Measurements from ENCODE around the gene FGFR3.

Gene FGFR3

DNA sequence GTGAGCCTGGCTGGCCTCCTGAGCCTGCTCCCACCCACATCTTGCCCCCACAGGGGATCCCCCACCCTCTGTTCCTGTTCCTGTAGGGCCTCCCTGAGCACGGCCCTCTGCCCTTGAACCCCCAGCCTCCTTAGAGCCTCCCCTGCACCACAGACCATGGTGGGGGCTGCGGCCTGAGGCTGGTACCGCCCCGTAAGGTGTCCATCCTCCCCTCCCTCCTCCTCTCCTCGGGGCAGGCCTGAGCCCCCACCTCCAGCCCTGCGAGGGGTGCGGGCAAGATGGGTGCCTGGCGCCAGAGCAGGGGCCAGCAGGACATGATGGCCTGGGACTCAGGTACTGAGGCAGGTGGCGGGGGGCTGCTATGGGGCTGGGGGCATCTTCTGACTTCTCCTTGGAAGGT is 28.4 kb upstream of the FGFR3 start:
- TF ChIP-seq, protein P1, sequence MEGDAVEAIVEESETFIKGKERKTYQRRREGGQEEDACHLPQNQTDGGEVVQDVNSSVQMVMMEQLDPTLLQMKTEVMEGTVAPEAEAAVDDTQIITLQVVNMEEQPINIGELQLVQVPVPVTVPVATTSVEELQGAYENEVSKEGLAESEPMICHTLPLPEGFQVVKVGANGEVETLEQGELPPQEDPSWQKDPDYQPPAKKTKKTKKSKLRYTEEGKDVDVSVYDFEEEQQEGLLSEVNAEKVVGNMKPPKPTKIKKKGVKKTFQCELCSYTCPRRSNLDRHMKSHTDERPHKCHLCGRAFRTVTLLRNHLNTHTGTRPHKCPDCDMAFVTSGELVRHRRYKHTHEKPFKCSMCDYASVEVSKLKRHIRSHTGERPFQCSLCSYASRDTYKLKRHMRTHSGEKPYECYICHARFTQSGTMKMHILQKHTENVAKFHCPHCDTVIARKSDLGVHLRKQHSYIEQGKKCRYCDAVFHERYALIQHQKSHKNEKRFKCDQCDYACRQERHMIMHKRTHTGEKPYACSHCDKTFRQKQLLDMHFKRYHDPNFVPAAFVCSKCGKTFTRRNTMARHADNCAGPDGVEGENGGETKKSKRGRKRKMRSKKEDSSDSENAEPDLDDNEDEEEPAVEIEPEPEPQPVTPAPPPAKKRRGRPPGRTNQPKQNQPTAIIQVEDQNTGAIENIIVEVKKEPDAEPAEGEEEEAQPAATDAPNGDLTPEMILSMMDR (conservative IDR thresholded peaks at IDR 0.05; ENCODE audit: low read depth, low read length): no peak
- no peak for DNase-seq (ENCODE audit: low read depth)
- no peak overlapping the region for H3K4me3 ChIP-seq (ENCODE audit: low read depth, low read length)

- DNase-seq (ENCODE audit: low read depth): no peak
- H3K4me3 ChIP-seq (ENCODE audit: low read depth, low read length): no peak overlapping the region
- TF ChIP-seq, protein P1 (conservative IDR thresholded peaks at IDR 0.05; ENCODE audit: low read depth, low read length): no peak
Observed at GRCh38 chr4:1765409-1766072, 27.6 kb upstream of the FGFR3 start.

DNA sequence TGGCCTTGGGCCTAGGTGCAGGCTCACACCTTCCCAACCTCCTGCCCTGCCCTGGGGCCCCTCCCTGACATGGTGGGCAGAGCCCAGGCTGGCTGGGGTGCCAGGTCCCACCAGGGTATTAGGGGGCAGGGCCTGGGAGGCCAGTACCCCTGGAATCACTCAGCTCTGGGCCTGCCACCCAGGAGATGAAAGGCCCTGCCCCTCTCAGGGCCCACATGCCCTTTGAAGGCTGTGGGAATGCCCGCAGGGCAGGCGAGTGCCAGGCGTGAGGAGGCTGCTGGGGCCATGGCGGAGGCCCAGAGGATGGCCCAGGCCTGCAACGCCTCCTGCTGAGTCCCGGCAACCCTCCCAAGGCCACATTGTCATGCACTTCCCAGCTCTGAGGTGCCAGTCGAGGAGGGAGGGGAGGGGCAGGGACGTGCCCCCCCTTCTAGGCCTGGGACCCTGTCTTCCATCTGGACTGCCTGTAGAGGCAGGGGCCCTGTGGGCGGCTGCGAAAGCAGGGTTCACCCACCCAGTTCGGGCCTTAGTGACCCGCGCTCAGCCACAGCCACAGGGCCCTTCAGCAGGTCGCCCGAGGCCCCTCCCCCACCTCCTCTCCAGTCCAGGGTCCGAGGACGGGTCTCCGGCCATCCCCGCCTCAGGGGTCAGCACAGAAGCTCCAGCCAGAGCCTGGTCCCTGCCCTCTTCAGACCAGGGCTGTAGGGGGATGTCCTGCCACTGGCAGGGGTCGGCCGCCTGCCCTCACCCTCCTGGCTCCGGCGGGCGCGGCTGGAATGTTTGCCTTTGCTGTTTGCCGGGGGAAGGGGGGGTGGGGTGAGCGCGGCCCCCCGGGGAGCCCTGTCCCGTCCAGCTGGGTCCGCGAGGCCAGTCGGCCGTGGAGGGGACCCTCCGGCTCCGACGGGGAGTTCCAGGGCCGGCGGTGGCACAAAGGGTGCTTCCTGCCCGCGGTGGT is 26.7 kb upstream of the FGFR3 start:
- TF ChIP-seq, protein P1 (conservative IDR thresholded peaks at IDR 0.05; ENCODE audit: low read depth, low read length): no peak
- H3K4me3 ChIP-seq (ENCODE audit: low read depth, low read length): peak overlapping the region; percentile 40
- DNase-seq (ENCODE audit: low read depth): no peak

- peak overlapping the region; percentile 40 for H3K4me3 ChIP-seq (ENCODE audit: low read depth, low read length)
- no peak for DNase-seq (ENCODE audit: low read depth)
- TF ChIP-seq, protein P1 (conservative IDR thresholded peaks at IDR 0.05; ENCODE audit: low read depth, low read length): no peak
Observed at GRCh38 chr4:1767061-1767769, 25.9 kb upstream of the FGFR3 start.

- peak; percentile 37 for DNase-seq (ENCODE audit: low read depth)
Observed at GRCh38 chr4:1767770-1768366, 25.2 kb upstream of the FGFR3 start.

More at GRCh38 chr4:1767770-1768366, 25.2 kb upstream of the FGFR3 start:
- TF ChIP-seq, protein P1 (conservative IDR thresholded peaks at IDR 0.05; ENCODE audit: low read depth, low read length): peak; percentile 50
- peak overlapping the region; percentile 40 for H3K4me3 ChIP-seq (ENCODE audit: low read depth, low read length)

All from choroid plexus epithelial cell (primary cell).